GM12874 (cell line): ENCODE results near the gene TEAD1.

Experiments used
- CTCF ChIP-seq: IDR thresholded peaks from 2 replicates; pipeline ENCODE4 v1.5.1; 2011; ENCODE audit warnings: low read depth, mild to moderate bottlenecking, control low read depth, low read length, moderate library complexity; ENCODE audit not compliant: insufficient read depth

TEAD1 gene

GRCh38 chr11:12686246-12687060, 12.2 kb downstream of the TEAD1 start:
- TF ChIP-seq CTCF = no peak

GRCh38 chr11:12687216-12687623, 13.0 kb downstream of the TEAD1 start:
- no peak for TF ChIP-seq CTCF

- TF ChIP-seq CTCF = no peak
Measured at GRCh38 chr11:12687740-12688139, 13.5 kb downstream of the TEAD1 start.

- TF ChIP-seq CTCF = no peak
Measured at GRCh38 chr11:12689029-12689755, 15.0 kb downstream of the TEAD1 start.

GRCh38 chr11:12690663-12691062, 16.4 kb downstream of the TEAD1 start:
- no peak for TF ChIP-seq CTCF

- TF ChIP-seq CTCF = no peak
Measured at GRCh38 chr11:12691473-12691872, 17.3 kb downstream of the TEAD1 start.

DNA sequence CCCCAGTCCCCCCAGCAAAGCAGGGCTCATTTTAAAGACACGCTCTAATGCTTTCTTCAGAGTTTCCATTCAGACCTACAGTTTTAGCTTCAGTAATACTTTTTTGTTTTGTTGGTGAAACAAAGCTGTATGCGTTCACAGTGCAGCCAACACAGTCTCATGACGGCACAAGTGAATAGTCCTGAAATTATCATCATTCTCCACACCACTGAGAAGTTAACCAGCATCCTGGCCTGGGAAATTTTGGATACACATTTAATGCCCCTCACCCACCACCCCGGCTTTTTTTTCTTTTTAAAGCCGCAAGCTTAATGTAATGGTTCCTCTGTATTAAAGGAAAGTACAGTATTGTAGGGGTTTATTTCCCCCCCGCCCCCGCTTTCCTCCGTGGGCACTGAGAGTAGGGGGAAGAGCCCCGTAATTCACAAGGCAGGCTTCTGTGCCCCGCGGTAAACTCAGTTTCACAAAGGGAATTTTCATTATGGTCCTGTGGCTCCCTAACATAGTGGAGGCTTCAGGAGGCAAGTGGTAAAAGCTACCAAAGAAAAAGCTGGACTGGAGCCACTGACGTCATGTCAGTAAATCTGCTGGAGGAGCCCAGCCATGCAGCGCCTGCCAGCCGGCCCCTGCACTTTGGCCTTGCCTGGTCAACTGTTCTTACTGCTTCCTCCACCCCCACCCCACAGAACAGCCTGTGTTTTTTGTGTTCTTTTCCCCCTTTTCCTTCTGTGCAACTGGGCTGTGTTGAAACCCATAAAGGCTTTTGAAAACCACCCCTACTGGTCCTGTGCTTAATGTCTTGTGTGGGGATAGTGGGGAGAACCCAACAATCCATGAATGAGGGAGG, 18.2 kb downstream of the TEAD1 start:
- TF ChIP-seq CTCF = no peak
